DOHH2 (cell line): Measurements from ENCODE around the gene STEAP1B.
"Not testable (repeated sequence)": the region's sequence is repeated elsewhere in the genome, so short reads cannot be mapped to it uniquely, and the experiment has no call there.

ENCODE experiments used
- H3F3A ChIP-seq: fragments of 200-600 bp; sonication (generic), shearing (Covaris generic); 2 replicates; pipeline ENCODE4 v1.6.0; 2016; ENCODE audit warnings: antibody characterized with exemption, mild to moderate bottlenecking; ENCODE audit not compliant: control insufficient read depth, insufficient read depth
- H3K27ac ChIP-seq: fragments of 200-600 bp; sonication (generic); 2 replicates; pipeline ENCODE4 v1.5.1; 2014; ENCODE audit warnings: low read depth, mild to moderate bottlenecking, low read length, moderate library complexity
- H3K27me3 ChIP-seq: fragments of 200-600 bp; sonication (generic); 2 replicates; pipeline ENCODE4 v1.6.1; 2014; ENCODE audit warnings: mild to moderate bottlenecking, low read length, mixed read lengths; ENCODE audit not compliant: control insufficient read depth
- H3K36me3 ChIP-seq: fragments of 200-600 bp; sonication (generic); 2 replicates; pipeline ENCODE4 v1.6.1; 2014; ENCODE audit warnings: mild to moderate bottlenecking, low read length, moderate library complexity, mixed read lengths; ENCODE audit not compliant: control insufficient read depth
- H3K4me1 ChIP-seq: fragments of 200-600 bp; sonication (generic); 2 replicates; pipeline ENCODE4 v1.6.1; 2014; ENCODE audit warnings: mild to moderate bottlenecking, low read length, mixed read lengths; ENCODE audit not compliant: control insufficient read depth
- H3K4me2 ChIP-seq: fragments of 200-600 bp; sonication (generic); 2 replicates; pipeline ENCODE4 v1.6.0; 2014; ENCODE audit warnings: mild to moderate bottlenecking, low read length, moderate library complexity
- H3K4me3 ChIP-seq: fragments of 200-600 bp; sonication (generic); 2 replicates; pipeline ENCODE4 v1.5.1; 2014; ENCODE audit warnings: mild to moderate bottlenecking, low read length, mixed read lengths
- H3K79me2 ChIP-seq: fragments of 200-600 bp; sonication (generic); 2 replicates; pipeline ENCODE4 v1.6.1; 2014; ENCODE audit warnings: mild to moderate bottlenecking, low read length, mixed read lengths; ENCODE audit not compliant: control insufficient read depth
- H3K9me2 ChIP-seq: fragments of 200-600 bp; sonication (generic); replicated peaks from 2 replicates; pipeline ENCODE4 v1.6.1; 2014; ENCODE audit warnings: mild to moderate bottlenecking, low read length, mixed read lengths; ENCODE audit not compliant: control insufficient read depth
- H3K9me3 ChIP-seq: fragments of 200-600 bp; sonication (generic); 2 replicates; pipeline ENCODE4 v1.6.1; 2014; ENCODE audit warnings: antibody characterized with exemption, low read length, mixed read lengths; ENCODE audit not compliant: control insufficient read depth, insufficient read depth
- H4K20me1 ChIP-seq: fragments of 200-600 bp; sonication (generic); 2 replicates; pipeline ENCODE4 v1.6.0; 2014; ENCODE audit warnings: low read depth, mild to moderate bottlenecking, antibody characterized with exemption, low read length, moderate library complexity; ENCODE audit not compliant: control insufficient read depth, insufficient read depth
- EZH2phosphoT487 ChIP-seq: fragments of 200-600 bp; sonication (generic); IDR thresholded peaks from 2 replicates; pipeline ENCODE4 v1.6.1; 2017; ENCODE audit warnings: borderline replicate concordance, mild to moderate bottlenecking, antibody characterized with exemption, low read length, moderate library complexity, mixed read lengths
- TF ChIP-seq, protein P1 (sequence below): fragments of 200-600 bp; sonication (generic); IDR thresholded peaks from one replicate; pipeline ENCODE4 v1.5.1; 2014; ENCODE audit warnings: antibody characterized with exemption, mild to moderate bottlenecking, low read depth, low read length; ENCODE audit not compliant: poor library complexity, severe bottlenecking

STEAP1B gene

GRCh38 chr7:22499888-22500689, at the start of gene STEAP1B:
STEAP1B (minus strand) TSS chr7:22500188; CDS start chr7:22494855, 5,333 bp downstream.
- not testable (repeated sequence) for H3K36me3 ChIP-seq, H3K9me3 ChIP-seq, H3K27me3 ChIP-seq, H4K20me1 ChIP-seq, H3F3A ChIP-seq, H3K79me2 ChIP-seq, H3K9me2 ChIP-seq, H3K27ac ChIP-seq
- Histone ChIP-seq H3K4me3 (peak within 1 kb of the TSS; percentile 85), H3K4me2 (peak within 1 kb of the TSS; percentile 97), H3K4me1 (peaks cover 13% of the 10 kb centered on the region)
- TF ChIP-seq, protein P1, sequence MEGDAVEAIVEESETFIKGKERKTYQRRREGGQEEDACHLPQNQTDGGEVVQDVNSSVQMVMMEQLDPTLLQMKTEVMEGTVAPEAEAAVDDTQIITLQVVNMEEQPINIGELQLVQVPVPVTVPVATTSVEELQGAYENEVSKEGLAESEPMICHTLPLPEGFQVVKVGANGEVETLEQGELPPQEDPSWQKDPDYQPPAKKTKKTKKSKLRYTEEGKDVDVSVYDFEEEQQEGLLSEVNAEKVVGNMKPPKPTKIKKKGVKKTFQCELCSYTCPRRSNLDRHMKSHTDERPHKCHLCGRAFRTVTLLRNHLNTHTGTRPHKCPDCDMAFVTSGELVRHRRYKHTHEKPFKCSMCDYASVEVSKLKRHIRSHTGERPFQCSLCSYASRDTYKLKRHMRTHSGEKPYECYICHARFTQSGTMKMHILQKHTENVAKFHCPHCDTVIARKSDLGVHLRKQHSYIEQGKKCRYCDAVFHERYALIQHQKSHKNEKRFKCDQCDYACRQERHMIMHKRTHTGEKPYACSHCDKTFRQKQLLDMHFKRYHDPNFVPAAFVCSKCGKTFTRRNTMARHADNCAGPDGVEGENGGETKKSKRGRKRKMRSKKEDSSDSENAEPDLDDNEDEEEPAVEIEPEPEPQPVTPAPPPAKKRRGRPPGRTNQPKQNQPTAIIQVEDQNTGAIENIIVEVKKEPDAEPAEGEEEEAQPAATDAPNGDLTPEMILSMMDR = peak; percentile 77

GRCh38 chr7:22549051-22549450, 49.1 kb upstream of the STEAP1B start:
- Histone ChIP-seq H3K79me2 (no peaks in the 10 kb centered on the region), H3K36me3 (no peaks in the 10 kb centered on the region), H3F3A (no peaks in the 10 kb centered on the region), H3K4me3 (no peak overlapping the region), H3K27ac (no peak overlapping the region), H3K27me3 (peaks cover 85% of the 10 kb centered on the region), H3K9me3 (no peaks in the 10 kb centered on the region), H3K4me2 (peak overlapping the region; percentile 37; the same call in 1 of the 2 replicates), H3K4me1 (peaks cover 24% of the 10 kb centered on the region), H3K9me2 (no peaks in the 10 kb centered on the region), H4K20me1 (no peaks in the 10 kb centered on the region)
- TF ChIP-seq, protein P1 = no peak
- TF ChIP-seq EZH2phosphoT487 = no peak

DNA sequence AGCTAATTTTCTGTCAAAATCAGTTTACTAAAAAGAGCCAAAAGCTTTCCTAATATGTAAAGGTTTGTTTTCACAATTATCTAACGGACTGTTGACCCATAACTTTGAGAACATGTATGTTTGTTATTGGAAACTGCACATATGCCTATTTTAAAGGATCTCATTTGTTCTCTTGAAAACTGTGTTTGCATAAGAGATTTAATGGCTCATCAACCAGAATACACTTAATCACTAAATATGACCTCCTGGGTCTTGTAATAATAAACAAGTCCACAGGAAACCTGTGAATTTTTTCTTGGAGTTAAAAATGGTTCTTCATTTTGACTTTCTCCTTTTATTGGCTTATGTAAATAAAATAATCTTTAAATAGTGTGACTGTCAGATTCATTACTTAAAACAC, 48.3 kb upstream of the STEAP1B start:
- H3K4me1 ChIP-seq = peaks cover 24% of the 10 kb centered on the region
- no peak for TF ChIP-seq EZH2phosphoT487
- TF ChIP-seq, protein P1 = no peak
- no peaks in the 10 kb centered on the region for H3K79me2 ChIP-seq

More for the DNA sequence above, 48.3 kb upstream of the STEAP1B start:
- Histone ChIP-seq H3F3A (no peaks in the 10 kb centered on the region), H4K20me1 (no peaks in the 10 kb centered on the region), H3K27ac (no peak overlapping the region), H3K9me2 (no peaks in the 10 kb centered on the region), H3K4me2 (no peak overlapping the region), H3K4me3 (no peak overlapping the region), H3K36me3 (no peaks in the 10 kb centered on the region), H3K9me3 (no peaks in the 10 kb centered on the region), H3K27me3 (peaks cover 81% of the 10 kb centered on the region)
